ENCODE measurements around the gene EXOG.

Gene EXOG

DNA sequence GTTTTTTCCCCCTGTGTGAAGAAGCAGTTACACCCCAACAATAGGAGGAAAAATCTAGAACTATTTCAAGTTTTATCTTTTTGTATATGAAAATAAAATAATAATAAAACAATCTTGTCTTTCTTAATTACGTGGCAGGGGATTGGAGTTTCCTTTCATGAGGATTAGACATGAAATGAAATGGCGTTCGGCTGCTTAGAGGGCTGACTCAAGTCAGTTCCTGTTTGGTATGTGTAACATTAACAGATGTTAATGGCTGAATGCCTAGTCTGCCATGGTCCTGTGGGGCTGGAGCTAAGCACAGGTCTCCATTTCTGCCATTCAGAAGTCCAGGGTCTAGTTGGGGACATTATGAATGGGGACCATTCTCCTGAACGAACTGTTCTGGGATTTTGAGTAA is 3.1 kb upstream of the EXOG start:
- no peak for ATAC-seq
- TF ChIP-seq RARB (CRISPR knock-in tag; IDR thresholded peaks at IDR 0.05) (no peak), SNAI2 (CRISPR knock-in tag; IDR thresholded peaks at IDR 0.05) (no peak), CSDC2 (CRISPR knock-in tag; IDR thresholded peaks at IDR 0.05) (no peak), BACH2 (CRISPR knock-in tag; IDR thresholded peaks at IDR 0.05; ENCODE audit: borderline replicate concordance) (no peak), ESRRG (CRISPR knock-in tag; IDR thresholded peaks at IDR 0.05) (no peak), ZC3H10 (CRISPR knock-in tag; IDR thresholded peaks at IDR 0.05) (no peak)

DNA sequence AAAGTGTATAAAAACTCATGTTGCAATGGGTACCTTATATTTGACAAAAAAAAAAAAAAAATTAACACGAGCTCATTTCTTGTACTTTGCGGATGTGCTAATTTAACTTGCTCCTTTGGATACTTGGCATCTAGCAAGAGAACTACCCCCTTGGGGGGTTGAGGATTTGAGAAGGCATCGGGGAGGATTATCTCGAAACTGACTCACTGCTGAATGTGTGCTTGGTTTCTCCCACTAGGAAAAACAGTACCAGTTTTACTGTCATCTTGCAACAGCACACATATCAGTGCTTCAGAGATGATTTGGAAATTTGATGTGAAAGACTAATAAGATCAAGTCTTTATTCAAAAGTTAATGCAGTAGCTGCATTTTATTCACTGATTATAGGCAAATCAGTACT is 891 bp downstream of the EXOG start:
- TF ChIP-seq, protein P1, sequence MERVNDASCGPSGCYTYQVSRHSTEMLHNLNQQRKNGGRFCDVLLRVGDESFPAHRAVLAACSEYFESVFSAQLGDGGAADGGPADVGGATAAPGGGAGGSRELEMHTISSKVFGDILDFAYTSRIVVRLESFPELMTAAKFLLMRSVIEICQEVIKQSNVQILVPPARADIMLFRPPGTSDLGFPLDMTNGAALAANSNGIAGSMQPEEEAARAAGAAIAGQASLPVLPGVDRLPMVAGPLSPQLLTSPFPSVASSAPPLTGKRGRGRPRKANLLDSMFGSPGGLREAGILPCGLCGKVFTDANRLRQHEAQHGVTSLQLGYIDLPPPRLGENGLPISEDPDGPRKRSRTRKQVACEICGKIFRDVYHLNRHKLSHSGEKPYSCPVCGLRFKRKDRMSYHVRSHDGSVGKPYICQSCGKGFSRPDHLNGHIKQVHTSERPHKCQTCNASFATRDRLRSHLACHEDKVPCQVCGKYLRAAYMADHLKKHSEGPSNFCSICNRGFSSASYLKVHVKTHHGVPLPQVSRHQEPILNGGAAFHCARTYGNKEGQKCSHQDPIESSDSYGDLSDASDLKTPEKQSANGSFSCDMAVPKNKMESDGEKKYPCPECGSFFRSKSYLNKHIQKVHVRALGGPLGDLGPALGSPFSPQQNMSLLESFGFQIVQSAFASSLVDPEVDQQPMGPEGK (CRISPR knock-in tag; IDR thresholded peaks at IDR 0.05; ENCODE audit: borderline replicate concordance) = no peak
- TF ChIP-seq OSR1 (CRISPR knock-in tag; IDR thresholded peaks at IDR 0.05) (no peak), ARNTL (CRISPR knock-in tag; IDR thresholded peaks at IDR 0.05; ENCODE audit: borderline replicate concordance, low read depth) (no peak), ZFP3 (CRISPR knock-in tag; IDR thresholded peaks at IDR 0.05) (no peak), PPARA (CRISPR knock-in tag; IDR thresholded peaks at IDR 0.05; ENCODE audit: borderline replicate concordance) (no peak), RARB (CRISPR knock-in tag; IDR thresholded peaks at IDR 0.05) (no peak), TOX (CRISPR knock-in tag; IDR thresholded peaks at IDR 0.05; ENCODE audit: borderline replicate concordance) (no peak), ESRRG (CRISPR knock-in tag; IDR thresholded peaks at IDR 0.05) (no peak), ZFP30 (CRISPR knock-in tag; IDR thresholded peaks at IDR 0.05) (no peak), GLIS3 (CRISPR knock-in tag; IDR thresholded peaks at IDR 0.05) (no peak), CSDC2 (CRISPR knock-in tag; IDR thresholded peaks at IDR 0.05) (no peak), BACH2 (CRISPR knock-in tag; IDR thresholded peaks at IDR 0.05; ENCODE audit: borderline replicate concordance) (no peak), ZNF8 (CRISPR knock-in tag; IDR thresholded peaks at IDR 0.05) (no peak), TCF4 (CRISPR knock-in tag; IDR thresholded peaks at IDR 0.05; ENCODE audit: borderline replicate concordance) (no peak), ZNF70 (CRISPR knock-in tag; IDR thresholded peaks at IDR 0.05) (no peak)
- TF ChIP-seq, protein P2, sequence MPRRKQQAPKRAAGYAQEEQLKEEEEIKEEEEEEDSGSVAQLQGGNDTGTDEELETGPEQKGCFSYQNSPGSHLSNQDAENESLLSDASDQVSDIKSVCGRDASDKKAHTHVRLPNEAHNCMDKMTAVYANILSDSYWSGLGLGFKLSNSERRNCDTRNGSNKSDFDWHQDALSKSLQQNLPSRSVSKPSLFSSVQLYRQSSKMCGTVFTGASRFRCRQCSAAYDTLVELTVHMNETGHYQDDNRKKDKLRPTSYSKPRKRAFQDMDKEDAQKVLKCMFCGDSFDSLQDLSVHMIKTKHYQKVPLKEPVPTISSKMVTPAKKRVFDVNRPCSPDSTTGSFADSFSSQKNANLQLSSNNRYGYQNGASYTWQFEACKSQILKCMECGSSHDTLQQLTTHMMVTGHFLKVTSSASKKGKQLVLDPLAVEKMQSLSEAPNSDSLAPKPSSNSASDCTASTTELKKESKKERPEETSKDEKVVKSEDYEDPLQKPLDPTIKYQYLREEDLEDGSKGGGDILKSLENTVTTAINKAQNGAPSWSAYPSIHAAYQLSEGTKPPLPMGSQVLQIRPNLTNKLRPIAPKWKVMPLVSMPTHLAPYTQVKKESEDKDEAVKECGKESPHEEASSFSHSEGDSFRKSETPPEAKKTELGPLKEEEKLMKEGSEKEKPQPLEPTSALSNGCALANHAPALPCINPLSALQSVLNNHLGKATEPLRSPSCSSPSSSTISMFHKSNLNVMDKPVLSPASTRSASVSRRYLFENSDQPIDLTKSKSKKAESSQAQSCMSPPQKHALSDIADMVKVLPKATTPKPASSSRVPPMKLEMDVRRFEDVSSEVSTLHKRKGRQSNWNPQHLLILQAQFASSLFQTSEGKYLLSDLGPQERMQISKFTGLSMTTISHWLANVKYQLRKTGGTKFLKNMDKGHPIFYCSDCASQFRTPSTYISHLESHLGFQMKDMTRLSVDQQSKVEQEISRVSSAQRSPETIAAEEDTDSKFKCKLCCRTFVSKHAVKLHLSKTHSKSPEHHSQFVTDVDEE (CRISPR knock-in tag; IDR thresholded peaks at IDR 0.05) = no peak
- TF ChIP-seq, protein P3, sequence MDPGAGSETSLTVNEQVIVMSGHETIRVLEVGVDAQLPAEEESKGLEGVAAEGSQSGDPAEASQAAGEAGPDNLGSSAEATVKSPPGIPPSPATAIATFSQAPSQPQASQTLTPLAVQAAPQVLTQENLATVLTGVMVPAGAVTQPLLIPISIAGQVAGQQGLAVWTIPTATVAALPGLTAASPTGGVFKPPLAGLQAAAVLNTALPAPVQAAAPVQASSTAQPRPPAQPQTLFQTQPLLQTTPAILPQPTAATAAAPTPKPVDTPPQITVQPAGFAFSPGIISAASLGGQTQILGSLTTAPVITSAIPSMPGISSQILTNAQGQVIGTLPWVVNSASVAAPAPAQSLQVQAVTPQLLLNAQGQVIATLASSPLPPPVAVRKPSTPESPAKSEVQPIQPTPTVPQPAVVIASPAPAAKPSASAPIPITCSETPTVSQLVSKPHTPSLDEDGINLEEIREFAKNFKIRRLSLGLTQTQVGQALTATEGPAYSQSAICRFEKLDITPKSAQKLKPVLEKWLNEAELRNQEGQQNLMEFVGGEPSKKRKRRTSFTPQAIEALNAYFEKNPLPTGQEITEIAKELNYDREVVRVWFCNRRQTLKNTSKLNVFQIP (CRISPR knock-in tag; IDR thresholded peaks at IDR 0.05; ENCODE audit: borderline replicate concordance, low read depth) = no peak
- TF ChIP-seq, protein P4, sequence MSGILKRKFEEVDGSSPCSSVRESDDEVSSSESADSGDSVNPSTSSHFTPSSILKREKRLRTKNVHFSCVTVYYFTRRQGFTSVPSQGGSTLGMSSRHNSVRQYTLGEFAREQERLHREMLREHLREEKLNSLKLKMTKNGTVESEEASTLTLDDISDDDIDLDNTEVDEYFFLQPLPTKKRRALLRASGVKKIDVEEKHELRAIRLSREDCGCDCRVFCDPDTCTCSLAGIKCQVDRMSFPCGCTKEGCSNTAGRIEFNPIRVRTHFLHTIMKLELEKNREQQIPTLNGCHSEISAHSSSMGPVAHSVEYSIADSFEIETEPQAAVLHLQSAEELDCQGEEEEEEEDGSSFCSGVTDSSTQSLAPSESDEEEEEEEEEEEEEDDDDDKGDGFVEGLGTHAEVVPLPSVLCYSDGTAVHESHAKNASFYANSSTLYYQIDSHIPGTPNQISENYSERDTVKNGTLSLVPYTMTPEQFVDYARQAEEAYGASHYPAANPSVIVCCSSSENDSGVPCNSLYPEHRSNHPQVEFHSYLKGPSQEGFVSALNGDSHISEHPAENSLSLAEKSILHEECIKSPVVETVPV (CRISPR knock-in tag; IDR thresholded peaks at IDR 0.05) = no peak
- ATAC-seq = no peak

DNA sequence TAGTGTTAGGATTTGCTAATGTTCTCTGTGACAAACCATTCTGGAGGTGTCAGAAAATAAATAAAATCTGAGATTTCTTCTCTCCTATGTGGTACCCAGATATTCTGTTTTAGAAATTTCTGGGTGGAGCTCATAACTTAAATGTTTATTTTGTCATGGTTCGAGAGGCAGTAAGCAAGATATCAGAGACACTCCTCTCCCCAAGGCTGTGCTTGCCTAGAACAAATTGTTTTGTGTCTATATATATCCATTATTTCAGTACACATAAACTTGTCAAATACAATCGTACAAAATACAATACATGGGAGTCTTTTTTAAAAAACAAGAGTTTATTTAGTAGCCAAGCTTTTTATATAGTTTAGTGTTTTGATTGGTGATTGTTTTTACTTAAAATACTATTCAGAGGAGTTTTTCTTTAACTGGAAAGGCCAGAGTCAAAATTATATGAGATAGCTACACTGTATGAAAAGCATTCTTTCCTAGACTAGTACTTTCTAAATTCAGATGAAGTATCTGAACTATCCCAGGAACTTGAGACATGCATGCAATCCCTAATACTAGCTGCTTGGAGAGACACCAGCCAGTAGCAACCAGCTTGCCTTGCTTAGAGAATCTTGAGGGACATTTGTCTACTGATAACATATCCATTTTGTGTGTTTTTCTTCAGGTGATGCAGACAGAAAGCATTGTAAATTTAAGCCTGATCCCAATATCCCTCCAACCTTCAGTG is 4.7 kb downstream of the EXOG start:
- no peak for ATAC-seq
- TF ChIP-seq BACH2 (CRISPR knock-in tag; IDR thresholded peaks at IDR 0.05; ENCODE audit: borderline replicate concordance) (no peak), OSR1 (CRISPR knock-in tag; IDR thresholded peaks at IDR 0.05) (no peak), ZFP30 (CRISPR knock-in tag; IDR thresholded peaks at IDR 0.05) (no peak), PPARA (CRISPR knock-in tag; IDR thresholded peaks at IDR 0.05; ENCODE audit: borderline replicate concordance) (no peak), SNAI2 (CRISPR knock-in tag; IDR thresholded peaks at IDR 0.05) (no peak), ZC3H10 (CRISPR knock-in tag; IDR thresholded peaks at IDR 0.05) (no peak), RARB (CRISPR knock-in tag; IDR thresholded peaks at IDR 0.05) (no peak), GLIS3 (CRISPR knock-in tag; IDR thresholded peaks at IDR 0.05) (no peak)
- TF ChIP-seq, protein P3 (CRISPR knock-in tag; IDR thresholded peaks at IDR 0.05; ENCODE audit: borderline replicate concordance, low read depth) = no peak
- TF ChIP-seq, protein P2 (CRISPR knock-in tag; IDR thresholded peaks at IDR 0.05) = no peak
- TF ChIP-seq, protein P5, sequence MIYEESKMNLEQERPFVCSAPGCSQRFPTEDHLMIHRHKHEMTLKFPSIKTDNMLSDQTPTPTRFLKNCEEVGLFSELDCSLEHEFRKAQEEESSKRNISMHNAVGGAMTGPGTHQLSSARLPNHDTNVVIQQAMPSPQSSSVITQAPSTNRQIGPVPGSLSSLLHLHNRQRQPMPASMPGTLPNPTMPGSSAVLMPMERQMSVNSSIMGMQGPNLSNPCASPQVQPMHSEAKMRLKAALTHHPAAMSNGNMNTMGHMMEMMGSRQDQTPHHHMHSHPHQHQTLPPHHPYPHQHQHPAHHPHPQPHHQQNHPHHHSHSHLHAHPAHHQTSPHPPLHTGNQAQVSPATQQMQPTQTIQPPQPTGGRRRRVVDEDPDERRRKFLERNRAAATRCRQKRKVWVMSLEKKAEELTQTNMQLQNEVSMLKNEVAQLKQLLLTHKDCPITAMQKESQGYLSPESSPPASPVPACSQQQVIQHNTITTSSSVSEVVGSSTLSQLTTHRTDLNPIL (CRISPR knock-in tag; IDR thresholded peaks at IDR 0.05; ENCODE audit: low read depth) = no peak

All from SK-N-SH treated with all-trans-retinoic acid at 6 μM for 48 hours (cell line).